ENCODE results near the gene TASOR2. TPM values are rescaled to one million over a fixed set of nuclear protein-coding genes. Genes with fewer than 3 reads are reported as not detected.
A peak's percentile ranks its signal among the peaks of the same experiment; 100 is the strongest.

Gene TASOR2
- total and polyA plus RNA-seq, 2 donors (not counting 1 experiment from before 2014, with no cell fraction given), result 12.3 to 68.6 TPM

- ATAC-seq (ENCODE audit: low read depth), result peak; percentile 55
- H3K4me3 ChIP-seq (ENCODE audit: control extremely low read depth in 1 of 5, extremely low read depth in 1 of 5, insufficient read depth in 1 of 5, low read depth in 2 of 5, low read length in 4 of 5), result peak overlapping the region; percentile 31 to 87 (median 75)
- peak overlapping the region; percentile 95 for H3K27ac Mint-ChIP-seq
- peak; percentile 83 for DNase-seq
- H3K4me1 Mint-ChIP-seq, result peaks cover 34% of the 10 kb centered on the region
- H3K27me3 Mint-ChIP-seq, result no peaks in the 10 kb centered on the region
- H3K9me3 Mint-ChIP-seq (ENCODE audit: insufficient read depth), result no peaks in the 10 kb centered on the region
- intact Hi-C loops (cut with micrococcal nuclease), result loop anchor here (1.0 to 10.0 kb wide), 12 partner anchors 26 to 1790 kb away; partner anchors contain the start of genes ANKRD16, GDI2, IL15RA and SFMBT2
- peaks cover 0 to 3% of the 10 kb centered on the region in 2 experiments for H3K36me3 ChIP-seq (replicated peaks in 1 of 2; ENCODE audit: control extremely low read depth in 1 of 2, control insufficient read depth in 1 of 2, extremely low read depth in 1 of 2, insufficient read depth in 2 of 2, low read length in 1 of 2)
- peaks cover 27 to 33% of the 10 kb centered on the region in 2 donors for H3K4me1 ChIP-seq (ENCODE audit: control insufficient read depth in 2 of 2, insufficient read depth in 2 of 2, low read length in 2 of 2)
- CTCF ChIA-PET, result interaction anchor here (0.9 to 1.5 kb wide), 5 partner anchors 9 to 167 kb away, joined by 3 to 5 read pairs (median 3); no protein-coding TSS in a partner anchor
- H3K4me2 ChIP-seq (replicated peaks; ENCODE audit: low read depth, low read length, poor library complexity, severe bottlenecking), result peak overlapping the region; percentile 78
- WGBS (ENCODE audit: insufficient coverage), result under 1% methylated on average over 73 of the region's 77 CpGs
- H3K9ac ChIP-seq (ENCODE audit: low read length), result peak overlapping the region; percentile 87
- H3K27ac ChIP-seq (ENCODE audit: low read length in 2 of 2), result peak overlapping the region; percentile 78 to 97
- peaks cover 15% of the 10 kb centered on the region for H4K20me1 ChIP-seq (ENCODE audit: control insufficient read depth, insufficient read depth, low read length, poor library complexity, severe bottlenecking)
- H3K79me2 ChIP-seq (ENCODE audit: control insufficient read depth, insufficient read depth, low read length), result peaks cover 43% of the 10 kb centered on the region
- POLR2A ChIA-PET, result interaction anchor here (0.6 to 2.0 kb wide), 4 partner anchors 8 to 335 kb away, joined by 3 to 4 read pairs (median 4); partner anchors contain the start of genes ANKRD16, FBH1 and GDI2
- TF ChIP-seq CTCF (IDR thresholded peaks at IDR 0.05) (peak; percentile 55), EZH2 (IDR thresholded peaks at IDR 0.05; ENCODE audit: borderline replicate concordance, insufficient read depth, low read depth, low read length, poor library complexity, severe bottlenecking) (no peak)
- no peaks in the 10 kb centered on the region for H3K9me3 ChIP-seq (ENCODE audit: control extremely low read depth in 1 of 3, control insufficient read depth in 2 of 3, insufficient read depth in 1 of 3, low read length in 2 of 3)
- H3K27me3 ChIP-seq (replicated peaks in 1 of 4; ENCODE audit: control extremely low read depth in 1 of 4, control insufficient read depth in 3 of 4, insufficient read depth in 4 of 4, low read length in 3 of 4), result no peaks in the 10 kb centered on the region
- peak overlapping the region; percentile 98 for H3K4me3 Mint-ChIP-seq
- H2AFZ ChIP-seq (ENCODE audit: insufficient read depth, low read depth, low read length, poor library complexity, severe bottlenecking), result peak overlapping the region; percentile 83
These were observed 529 bp downstream of the TASOR2 start for GRCh38 chr10:5684971-5685763.

Data from B cell (primary cell).